Sigmoid colon (tissue), 7 donors: ENCODE results near the gene NT5DC1. TPM values are rescaled to one million over a fixed set of nuclear protein-coding genes. Genes with fewer than 3 reads are reported as not detected.

Experiments used
- DNase-seq: peaks from one replicate; pipeline ENCODE4 v3.0.0-alpha.2; 2019
- H3K27ac ChIP-seq, 4 donors: fragments of 200-600 bp; sonication (generic); one replicate each; pipeline ENCODE4 v1.5.1; 2016 to 2019; ENCODE audit warnings: mild to moderate bottlenecking in 1 of 4
- H3K27me3 ChIP-seq, 3 donors: fragments of 200-600 bp; sonication (generic); one replicate each; pipeline ENCODE4 v1.5.1; 2019; ENCODE audit warnings: mild to moderate bottlenecking in 1 of 3
- H3K36me3 ChIP-seq, 4 donors: fragments of 200-600 bp; sonication (generic); one replicate each; pipeline ENCODE4 v1.5.1; 2016 to 2019
- H3K4me1 ChIP-seq, 4 donors: fragments of 200-600 bp; sonication (generic); one replicate each; pipeline ENCODE4 v1.5.1; 2017 to 2019
- H3K4me3 ChIP-seq, 4 donors: fragments of 200-600 bp; sonication (generic); one replicate each; pipeline ENCODE4 v1.5.1; 2017 to 2019; ENCODE audit warnings: mild to moderate bottlenecking in 2 of 4, moderate library complexity in 1 of 4
- H3K9me3 ChIP-seq, 4 donors: fragments of 200-600 bp in 3 of 4; sonication (generic) in 3 of 4; one replicate each; pipeline versions ENCODE4 v1.5.1 to v1.6.1; 2013 to 2019
- CTCF ChIP-seq, 4 experiments: fragments of 450-650 bp in 3 of 4; fragments of 200-600 bp in 1 of 4; IDR thresholded peaks; one replicate each; pipeline ENCODE4 v1.5.1; 2016 to 2019; ENCODE audit warnings: antibody characterized with exemption in 4 of 4, mild to moderate bottlenecking in 3 of 4, moderate library complexity in 2 of 4
- EP300 ChIP-seq, 4 donors: sonication (generic); formaldehyde crosslinking; IDR thresholded peaks; one replicate each; pipeline ENCODE4 v1.6.1; 2017; ENCODE audit warnings: antibody characterized with exemption in 4 of 4
- POLR2A ChIP-seq, 2 donors: fragments of 450-650 bp; IDR thresholded peaks; one replicate each; pipeline ENCODE4 v1.6.1; 2016; ENCODE audit warnings: antibody characterized with exemption in 2 of 2, mild to moderate bottlenecking in 2 of 2, moderate library complexity in 2 of 2
- POLR2AphosphoS5 ChIP-seq, 4 donors: sonication (generic); formaldehyde crosslinking; IDR thresholded peaks; one replicate each; pipeline ENCODE4 v1.6.1; 2017; ENCODE audit warnings: antibody characterized with exemption in 4 of 4
- WGBS, 2 donors: extraction: QIAGEN DNeasy Blood & Tissue Kit; methylation state at CpG; one replicate each; pipeline ENCODE4 v1.1.7; 2013; 5-methylcytosine and 5-hydroxymethylcytosine counted together
- intact Hi-C: fragments of 100-400 bp; cut with DNase I; formaldehyde crosslinking; loops from one replicate; pipeline ENCODE4 v1.15.1; 2023
- polyA plus RNA-seq, 3 donors: library from polyadenylated mRNA; stranded (reverse); fragments of 200-250 nt; gene quantifications; one replicate each; pipeline ENCODE4 v1.2.3, GENCODE V29; 2013
- total RNA-seq, 4 donors: library from RNA; depleted of rRNA; stranded (reverse); fragments of >200 nt; gene quantifications; one replicate each; pipeline ENCODE4 v1.1.0, GENCODE V29; 2016
- donor health status: healthy with polysubstance abuse.
- donor health status: Bipolar disorder and iron deficiency.
- donor health status: healthy.

The NT5DC1 gene
- total and polyA plus RNA-seq, 7 donors: 8.2 to 21.7 (median 9.9) TPM

- no peak for DNase-seq
- peaks cover 0 to 2% (median 0%) of the 10 kb centered on the region in 4 donors for H3K9me3 ChIP-seq
- 61 to 73% methylated on average over 3 of the region's 3 CpGs for WGBS, 2 donors
- TF ChIP-seq POLR2AphosphoS5 (IDR thresholded peaks at IDR 0.05) (no peak), POLR2A (IDR thresholded peaks at IDR 0.05) (no peak), CTCF (IDR thresholded peaks at IDR 0.05) (no peak), EP300 (IDR thresholded peaks at IDR 0.05) (no peak)
- no peak overlapping the region for H3K4me3 ChIP-seq
- H3K36me3 ChIP-seq: no peaks in the 10 kb centered on the region
- no peaks in the 10 kb centered on the region for H3K27me3 ChIP-seq
- intact Hi-C loops: no loop called here
- H3K27ac ChIP-seq: no peak overlapping the region
- H3K4me1 ChIP-seq: no peaks in the 10 kb centered on the region
Observed at GRCh38 chr6:116158641-116159040, 58.0 kb downstream of the NT5DC1 start.

GRCh38 chr6:116159782-116160524 is 59.3 kb downstream of the NT5DC1 start:
- intact Hi-C loops: no loop called here
- Histone ChIP-seq H3K4me1 (no peaks in the 10 kb centered on the region), H3K27ac (no peak overlapping the region), H3K36me3 (no peaks in the 10 kb centered on the region), H3K4me3 (no peak overlapping the region), H3K27me3 (no peaks in the 10 kb centered on the region), H3K9me3 (peaks cover 0 to 2% (median 0%) of the 10 kb centered on the region in 4 donors)
- WGBS, 2 donors: 92% methylated on average over 3 of the region's 3 CpGs
- TF ChIP-seq POLR2A (IDR thresholded peaks at IDR 0.05): no peak
- no peak for TF ChIP-seq CTCF (IDR thresholded peaks at IDR 0.05)
- no peak for DNase-seq

GRCh38 chr6:116165596-116165995 is 64.9 kb downstream of the NT5DC1 start:
- H3K4me1 ChIP-seq: peaks cover 0 to 7% (median 0%) of the 10 kb centered on the region in 4 donors
- H3K4me3 ChIP-seq: no peak overlapping the region
- no peak for DNase-seq
- H3K9me3 ChIP-seq: no peaks in the 10 kb centered on the region
- TF ChIP-seq POLR2AphosphoS5 (IDR thresholded peaks at IDR 0.05): no peak
- no peak for TF ChIP-seq CTCF (IDR thresholded peaks at IDR 0.05)
- TF ChIP-seq EP300 (IDR thresholded peaks at IDR 0.05): no peak
- TF ChIP-seq POLR2A (IDR thresholded peaks at IDR 0.05): no peak
- no peaks in the 10 kb centered on the region for H3K27me3 ChIP-seq
- intact Hi-C loops: no loop called here
- 81 to 95% methylated on average over 1 of the region's 1 CpG for WGBS, 2 donors
- no peak overlapping the region for H3K27ac ChIP-seq
- H3K36me3 ChIP-seq: no peaks in the 10 kb centered on the region

- Histone ChIP-seq H3K27me3 (no peaks in the 10 kb centered on the region), H3K9me3 (no peaks in the 10 kb centered on the region), H3K36me3 (no peaks in the 10 kb centered on the region), H3K4me3 (no peak overlapping the region), H3K27ac (no peak overlapping the region), H3K4me1 (peaks cover 0 to 7% (median 0%) of the 10 kb centered on the region in 4 donors)
- intact Hi-C loops: no loop called here
- WGBS, 2 donors: 86 to 100% methylated on average over 1 of the region's 1 CpG
- TF ChIP-seq EP300 (IDR thresholded peaks at IDR 0.05) (no peak), POLR2A (IDR thresholded peaks at IDR 0.05) (no peak), CTCF (IDR thresholded peaks at IDR 0.05) (no peak), POLR2AphosphoS5 (IDR thresholded peaks at IDR 0.05) (no peak)
- no peak for DNase-seq
Observed at GRCh38 chr6:116166369-116166768, 65.7 kb downstream of the NT5DC1 start.

- intact Hi-C loops: no loop called here
- no peaks in the 10 kb centered on the region for H3K9me3 ChIP-seq
- DNase-seq: no peak
- peaks cover 0 to 7% (median 0%) of the 10 kb centered on the region in 4 donors for H3K4me1 ChIP-seq
- H3K36me3 ChIP-seq: no peaks in the 10 kb centered on the region
- WGBS, 2 donors: 99 to 100% methylated on average over 1 of the region's 1 CpG
- no peaks in the 10 kb centered on the region for H3K27me3 ChIP-seq
- H3K27ac ChIP-seq: no peak overlapping the region
- H3K4me3 ChIP-seq: no peak overlapping the region
- no peak for TF ChIP-seq POLR2A (IDR thresholded peaks at IDR 0.05)
- no peak for TF ChIP-seq POLR2AphosphoS5 (IDR thresholded peaks at IDR 0.05)
- no peak for TF ChIP-seq EP300 (IDR thresholded peaks at IDR 0.05)
- no peak for TF ChIP-seq CTCF (IDR thresholded peaks at IDR 0.05)
Observed at GRCh38 chr6:116168148-116168547, 67.5 kb downstream of the NT5DC1 start.
